Muscle layer of colon (tissue), 2 donors: ENCODE results near the gene EMC10.

ENCODE experiments used
- H3K27ac ChIP-seq: one replicate; pipeline ENCODE4 v1.7.0; 2013; ENCODE audit warnings: low read depth, mild to moderate bottlenecking, low read length, moderate library complexity
- H3K27me3 ChIP-seq, 2 donors: one replicate each; pipeline ENCODE4 v1.7.0; 2013; ENCODE audit warnings: low read length in 2 of 2, mild to moderate bottlenecking in 2 of 2; ENCODE audit not compliant: insufficient read depth in 2 of 2, control insufficient read depth in 1 of 2
- H3K36me3 ChIP-seq: one replicate; pipeline ENCODE4 v1.7.0; 2013; ENCODE audit warnings: mild to moderate bottlenecking, low read length; ENCODE audit not compliant: insufficient read depth
- H3K4me1 ChIP-seq: one replicate; pipeline ENCODE4 v1.7.0; 2013; ENCODE audit warnings: mild to moderate bottlenecking, low read length; ENCODE audit not compliant: insufficient read depth
- H3K4me3 ChIP-seq, 2 donors: one replicate each; pipeline ENCODE4 v1.7.0; 2013; ENCODE audit warnings: low read length in 2 of 2, low read depth in 1 of 2, mild to moderate bottlenecking in 1 of 2, moderate library complexity in 1 of 2
- H3K9ac ChIP-seq: one replicate; pipeline ENCODE4 v1.7.0; 2013; ENCODE audit warnings: low read length
- H3K9me3 ChIP-seq: one replicate; pipeline ENCODE4 v1.7.0; 2013; ENCODE audit warnings: mild to moderate bottlenecking, low read length
- donor health status: abdominal sarcoma.
- donor health status: Adenocarcinoma of cecum.

EMC10 gene

GRCh38 chr19:50481351-50482149 is 5.2 kb downstream of the EMC10 start:
- no peak overlapping the region for H3K9ac ChIP-seq
- H3K36me3 ChIP-seq, result peaks cover 27% of the 10 kb centered on the region
- peaks cover 0 to 2% of the 10 kb centered on the region in 2 donors for H3K27me3 ChIP-seq
- H3K9me3 ChIP-seq, result no peaks in the 10 kb centered on the region
- H3K27ac ChIP-seq, result no peak overlapping the region
- H3K4me1 ChIP-seq, result peaks cover 11% of the 10 kb centered on the region
- no peak overlapping the region for H3K4me3 ChIP-seq

- H3K4me3 ChIP-seq, result no peak overlapping the region
- H3K4me1 ChIP-seq, result peaks cover 6% of the 10 kb centered on the region
- H3K27me3 ChIP-seq, result peaks cover 6 to 10% of the 10 kb centered on the region in 2 donors
- no peak overlapping the region for H3K27ac ChIP-seq
- no peaks in the 10 kb centered on the region for H3K9me3 ChIP-seq
- no peak overlapping the region for H3K9ac ChIP-seq
- H3K36me3 ChIP-seq, result peaks cover 27% of the 10 kb centered on the region
These were observed 6.1 kb downstream of the EMC10 start for GRCh38 chr19:50482271-50482855.

GRCh38 chr19:50482916-50483315 is 6.6 kb downstream of the EMC10 start:
- Histone ChIP-seq H3K4me1 (peaks cover under 1% of the 10 kb centered on the region), H3K36me3 (peaks cover 27% of the 10 kb centered on the region), H3K27me3 (peaks cover 11 to 13% of the 10 kb centered on the region in 2 donors), H3K9ac (no peak overlapping the region), H3K4me3 (no peak overlapping the region), H3K27ac (no peak overlapping the region), H3K9me3 (no peaks in the 10 kb centered on the region)

- Histone ChIP-seq H3K27me3 (peaks cover 21 to 27% of the 10 kb centered on the region in 2 donors), H3K27ac (no peak overlapping the region), H3K4me1 (no peaks in the 10 kb centered on the region), H3K9ac (no peak overlapping the region), H3K4me3 (no peak overlapping the region), H3K9me3 (no peaks in the 10 kb centered on the region), H3K36me3 (peaks cover 12% of the 10 kb centered on the region)
These were observed 9.1 kb downstream of the EMC10 start for GRCh38 chr19:50485284-50485955.

GRCh38 chr19:50486823-50487515 is 10.7 kb downstream of the EMC10 start:
- Histone ChIP-seq H3K4me3 (no peak overlapping the region), H3K4me1 (no peaks in the 10 kb centered on the region), H3K9me3 (no peaks in the 10 kb centered on the region), H3K36me3 (no peaks in the 10 kb centered on the region), H3K27ac (no peak overlapping the region), H3K9ac (no peak overlapping the region), H3K27me3 (peaks cover 21 to 31% of the 10 kb centered on the region in 2 donors)

GRCh38 chr19:50488389-50489194 is 12.3 kb downstream of the EMC10 start:
- no peak overlapping the region for H3K9ac ChIP-seq
- no peaks in the 10 kb centered on the region for H3K9me3 ChIP-seq
- no peak overlapping the region for H3K4me3 ChIP-seq
- no peaks in the 10 kb centered on the region for H3K4me1 ChIP-seq
- H3K27me3 ChIP-seq, result peaks cover 21 to 31% of the 10 kb centered on the region in 2 donors
- H3K36me3 ChIP-seq, result no peaks in the 10 kb centered on the region
- no peak overlapping the region for H3K27ac ChIP-seq

- H3K36me3 ChIP-seq, result no peaks in the 10 kb centered on the region
- H3K4me1 ChIP-seq, result no peaks in the 10 kb centered on the region
- H3K9ac ChIP-seq, result no peak overlapping the region
- no peak overlapping the region for H3K27ac ChIP-seq
- H3K4me3 ChIP-seq, result no peak overlapping the region
- no peaks in the 10 kb centered on the region for H3K9me3 ChIP-seq
- peaks cover 21 to 31% of the 10 kb centered on the region in 2 donors for H3K27me3 ChIP-seq
These were observed 13.2 kb downstream of the EMC10 start for GRCh38 chr19:50489461-50490011.

GRCh38 chr19:50490411-50490811 is 14.1 kb downstream of the EMC10 start:
- no peak overlapping the region for H3K4me3 ChIP-seq

GRCh38 chr19:50490991-50491472 is 14.7 kb downstream of the EMC10 start:
- Histone ChIP-seq H3K27me3 (peaks cover 21 to 31% of the 10 kb centered on the region in 2 donors), H3K36me3 (no peaks in the 10 kb centered on the region), H3K4me3 (no peak overlapping the region), H3K27ac (no peak overlapping the region), H3K9ac (no peak overlapping the region), H3K9me3 (no peaks in the 10 kb centered on the region), H3K4me1 (no peaks in the 10 kb centered on the region)

More at GRCh38 chr19:50490411-50490811, 14.1 kb downstream of the EMC10 start:
- H3K9ac ChIP-seq, result no peak overlapping the region
- no peaks in the 10 kb centered on the region for H3K9me3 ChIP-seq
- no peaks in the 10 kb centered on the region for H3K36me3 ChIP-seq
- H3K27ac ChIP-seq, result no peak overlapping the region
- peaks cover 21 to 31% of the 10 kb centered on the region in 2 donors for H3K27me3 ChIP-seq
- H3K4me1 ChIP-seq, result no peaks in the 10 kb centered on the region

- H3K9ac ChIP-seq, result no peak overlapping the region
These were observed 16.2 kb downstream of the EMC10 start for GRCh38 chr19:50492303-50493052.

More at GRCh38 chr19:50492303-50493052, 16.2 kb downstream of the EMC10 start:
- H3K27ac ChIP-seq, result no peak overlapping the region
- H3K4me1 ChIP-seq, result no peaks in the 10 kb centered on the region
- no peaks in the 10 kb centered on the region for H3K36me3 ChIP-seq
- no peak overlapping the region for H3K4me3 ChIP-seq
- H3K27me3 ChIP-seq, result peaks cover 11 to 23% of the 10 kb centered on the region in 2 donors
- H3K9me3 ChIP-seq, result no peaks in the 10 kb centered on the region
